Measurements from ENCODE around the gene DUSP1.
A peak's percentile ranks its signal among the peaks of the same experiment; 100 is the strongest.
"Not testable (repeated sequence)": the region's sequence is repeated elsewhere in the genome, so short reads cannot be mapped to it uniquely, and the experiment has no call there.

DUSP1 gene

GRCh38 chr5:172770675-172771438 lies at the start of gene DUSP1:
DUSP1 (minus strand) TSS chr5:172771195; CDS start chr5:172770952, 243 bp downstream.
- DNase-seq (ENCODE audit: low read depth in 2 of 2): peak; percentile 97 to 98

DNA sequence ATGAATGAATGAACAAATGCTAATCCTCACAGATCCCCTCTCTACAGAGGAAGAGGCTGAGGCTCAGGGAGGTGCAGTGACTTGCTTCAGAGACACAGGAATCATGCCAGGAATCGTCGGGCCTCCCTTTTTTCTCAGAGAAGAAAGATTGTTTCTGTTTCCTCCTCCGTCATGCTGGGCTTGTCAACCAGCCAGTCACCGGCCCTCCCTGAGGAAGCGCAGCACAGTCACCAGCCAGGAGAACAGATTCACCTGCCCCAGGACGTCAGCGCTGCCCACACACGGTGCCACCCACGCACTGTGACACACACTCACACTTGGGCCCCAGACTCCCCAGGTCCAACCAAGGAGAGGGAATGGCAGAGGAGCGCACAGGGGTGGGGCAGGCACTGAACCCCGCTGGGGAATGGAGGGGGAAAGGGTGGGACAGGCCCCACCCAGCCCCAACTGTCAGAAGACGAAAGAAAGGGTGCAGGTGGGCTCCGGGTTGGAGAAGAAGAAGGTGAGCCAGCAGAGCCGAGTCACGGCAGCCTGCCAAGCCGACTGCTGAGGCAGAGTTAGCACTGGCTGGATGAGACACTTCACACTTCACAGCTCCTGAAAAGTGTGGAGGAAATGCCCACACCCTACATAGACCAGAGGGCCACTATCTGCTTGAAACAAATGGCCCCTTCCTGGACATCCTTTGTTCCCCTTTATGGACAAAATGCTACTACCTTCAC lies 49.2 kb upstream of the DUSP1 start:
- DNase-seq (ENCODE audit: low read depth in 2 of 2): peak; percentile 25 to 48

- no peak for DNase-seq (ENCODE audit: low read depth in 2 of 2)
Observed at GRCh38 chr5:172819569-172819968, 48.6 kb upstream of the DUSP1 start.

GRCh38 chr5:172818081-172818480 lies 47.1 kb upstream of the DUSP1 start:
- no peak for DNase-seq (ENCODE audit: low read depth in 2 of 2)

DNA sequence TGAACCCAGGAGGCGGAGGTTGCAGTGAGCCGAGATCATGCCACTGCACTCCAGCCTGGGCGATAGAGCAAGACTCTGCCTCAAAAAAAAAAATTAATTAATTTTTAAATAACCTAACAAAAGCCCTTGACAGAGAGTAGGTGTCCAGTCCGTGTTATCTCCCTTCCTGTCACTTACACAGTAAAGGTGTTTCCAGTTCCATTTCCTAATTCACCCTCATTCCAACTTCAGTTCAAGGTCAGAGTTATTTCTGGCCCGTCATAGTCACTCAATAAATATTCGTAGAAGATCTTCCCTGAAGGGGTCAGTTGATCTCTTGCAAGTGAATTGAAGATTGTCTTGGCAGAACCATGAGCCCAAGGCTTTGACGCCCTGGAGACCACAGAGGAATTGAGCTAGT lies 46.7 kb upstream of the DUSP1 start:
- DNase-seq (ENCODE audit: low read depth in 2 of 2): no peak

DNA sequence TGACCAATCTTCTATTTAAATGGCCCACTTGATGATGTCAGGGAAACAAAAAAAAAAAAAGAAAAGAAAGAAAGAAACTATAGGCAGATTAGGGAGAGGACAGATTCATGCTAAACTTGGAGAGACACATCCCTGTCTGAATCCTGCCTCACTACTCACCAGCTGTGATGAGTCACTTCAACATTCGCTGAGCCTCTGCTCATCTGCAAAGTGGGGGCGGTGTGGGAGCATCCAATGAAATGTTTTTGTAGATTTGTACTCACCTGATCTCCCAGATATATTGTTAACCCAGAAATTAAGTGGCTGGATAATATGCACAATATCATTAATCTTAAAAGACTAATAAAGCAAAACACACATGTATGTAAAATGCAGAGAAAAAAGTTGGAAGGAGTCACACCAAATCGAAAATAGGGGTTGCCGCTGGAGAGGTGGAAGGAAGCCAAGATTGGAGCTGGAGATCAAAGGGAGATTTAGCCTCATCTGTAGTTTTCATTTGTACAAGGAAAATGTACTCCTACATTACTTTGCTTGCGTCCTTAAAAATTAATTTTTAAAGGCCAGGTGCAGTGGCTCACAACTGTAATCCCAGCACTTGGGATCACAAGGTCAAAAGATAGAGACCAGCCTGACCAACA lies 46.0 kb upstream of the DUSP1 start:
- no peak for DNase-seq (ENCODE audit: low read depth in 2 of 2)

DNA sequence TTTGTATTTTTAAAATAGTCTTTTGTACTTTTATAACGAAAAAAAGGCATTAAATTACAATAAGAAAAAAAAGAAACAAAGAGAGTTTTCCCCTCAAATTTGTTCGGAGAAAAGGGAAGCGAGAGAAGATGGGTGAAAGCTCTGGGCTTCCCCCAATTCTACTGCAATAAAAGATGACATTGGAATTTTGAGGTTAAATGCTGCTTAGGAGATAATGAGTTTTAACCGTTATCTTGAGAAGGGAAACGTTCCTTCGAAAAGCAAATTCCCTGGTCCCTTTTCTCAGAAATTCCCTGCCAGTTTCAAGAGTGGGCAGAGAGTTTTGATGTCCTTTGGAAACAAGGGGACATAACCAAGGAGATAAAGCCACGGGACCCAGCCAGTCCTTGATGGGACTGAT lies 44.6 kb upstream of the DUSP1 start:
- no peak for DNase-seq (ENCODE audit: low read depth in 2 of 2)

DNA sequence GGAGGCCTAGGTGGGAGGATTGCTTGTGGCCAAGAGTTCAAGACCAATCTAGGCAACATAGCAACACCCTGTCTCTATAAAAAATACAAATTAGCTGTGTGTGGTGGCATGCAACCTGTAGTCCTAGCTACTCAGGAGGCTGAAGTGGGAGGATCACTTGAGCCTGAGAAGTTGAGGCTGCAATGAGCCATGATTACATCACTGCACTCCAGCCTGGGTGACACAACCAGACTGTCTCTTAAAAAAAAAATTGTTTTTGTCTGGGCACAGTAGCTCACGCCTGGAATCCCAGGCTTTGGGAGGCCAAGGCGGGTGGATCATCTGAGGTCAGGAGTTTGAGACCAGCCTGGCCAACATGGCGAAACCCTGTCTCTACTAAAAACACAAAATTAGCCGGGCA lies 40.0 kb upstream of the DUSP1 start:
- DNase-seq (ENCODE audit: low read depth in 2 of 2): not testable (repeated sequence)

- DNase-seq (ENCODE audit: low read depth in 2 of 2): no peak
Observed at GRCh38 chr5:172809774-172810173, 38.8 kb upstream of the DUSP1 start.

DNA sequence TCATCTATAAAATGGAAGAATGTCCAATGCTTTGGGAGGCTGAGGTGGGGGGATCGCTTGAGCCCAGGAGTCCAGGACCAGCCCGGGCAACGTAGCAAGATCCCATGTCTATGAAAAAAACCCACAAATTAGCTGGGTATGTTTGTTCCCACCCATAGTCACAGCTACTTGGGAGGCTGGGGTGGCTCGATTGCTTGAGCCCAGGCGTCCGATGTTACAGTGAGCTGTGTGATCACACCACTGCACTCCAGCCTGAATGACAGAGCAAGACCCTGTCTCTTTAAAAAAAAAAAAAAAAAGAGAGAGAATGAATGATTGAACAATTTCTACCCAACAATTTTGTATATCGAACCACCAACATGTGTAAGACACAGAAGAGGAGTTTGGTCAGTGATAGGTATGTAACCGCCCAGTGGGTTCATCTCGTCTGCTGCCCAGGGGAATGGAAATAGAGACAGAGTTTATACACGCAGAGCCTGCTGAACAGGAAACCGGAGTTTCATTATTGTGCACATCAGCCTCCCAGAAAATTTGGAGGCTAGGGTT lies 36.8 kb upstream of the DUSP1 start:
- DNase-seq (ENCODE audit: low read depth in 2 of 2): no peak

GRCh38 chr5:172806897-172807672 lies 36.1 kb upstream of the DUSP1 start:
- DNase-seq (ENCODE audit: low read depth in 2 of 2): peak; percentile 79 to 82

- DNase-seq (ENCODE audit: low read depth in 2 of 2): no peak
Observed at GRCh38 chr5:172805736-172806255, 34.8 kb upstream of the DUSP1 start.

DNA sequence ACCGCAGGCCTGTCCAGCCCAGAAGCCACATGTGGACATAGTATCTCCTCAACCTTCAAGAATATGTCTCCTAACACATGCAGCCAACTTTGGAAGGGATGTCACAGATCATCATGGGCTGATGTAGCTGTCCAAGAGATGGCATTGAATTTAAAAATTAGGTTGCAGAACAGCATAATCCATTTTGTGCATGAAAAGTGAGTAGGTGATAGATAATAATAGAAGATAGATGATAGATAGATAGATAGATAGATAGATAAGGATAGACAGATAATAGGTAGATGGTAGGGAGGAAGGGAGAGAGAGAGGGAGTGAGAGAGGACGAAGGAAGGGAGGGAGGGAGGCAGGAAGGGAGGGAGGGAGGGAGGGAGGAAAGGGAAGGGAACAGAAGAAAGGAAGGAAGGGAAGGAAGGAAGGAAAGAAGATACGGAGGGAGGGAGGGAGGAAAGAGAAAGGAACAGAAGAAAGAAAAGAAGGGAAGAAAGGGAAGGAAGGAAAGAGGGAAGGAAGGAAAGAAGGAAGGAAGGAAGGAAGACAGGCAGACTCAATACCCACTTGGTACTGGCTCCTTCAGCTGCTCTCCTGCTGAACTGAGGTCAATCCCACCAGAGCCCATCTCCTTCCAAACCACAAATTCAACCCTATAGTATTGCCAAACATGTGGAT lies 34.2 kb upstream of the DUSP1 start:
- no peak for DNase-seq (ENCODE audit: low read depth in 2 of 2)

DNA sequence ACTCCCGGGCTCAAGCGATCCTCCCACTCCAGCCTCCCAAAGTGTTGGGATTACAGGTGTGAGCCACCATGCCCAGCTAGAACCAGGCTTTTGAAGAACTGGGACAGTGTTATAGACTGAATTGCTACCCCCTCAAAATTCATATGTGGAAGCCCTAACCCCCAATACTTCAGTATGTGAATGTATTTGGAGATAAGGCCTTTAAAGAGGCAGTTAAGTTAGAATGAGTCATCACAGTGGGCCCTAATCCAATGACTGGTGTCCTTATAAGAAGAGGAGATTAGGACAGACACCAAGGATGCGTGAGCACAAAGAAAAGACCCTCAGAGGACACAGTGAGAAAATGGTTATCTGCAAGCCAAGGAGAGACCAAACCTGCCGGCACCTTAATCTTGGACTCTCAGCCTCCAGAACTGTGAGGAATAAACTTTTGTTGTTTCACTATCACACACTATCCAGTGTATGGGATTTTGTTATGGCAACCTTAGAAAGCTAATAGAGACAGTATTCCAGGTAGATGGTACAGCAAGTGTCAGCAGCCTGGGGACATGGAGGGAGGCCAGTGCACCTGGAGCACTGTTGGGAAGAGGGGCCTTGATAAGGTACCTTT lies 31.7 kb upstream of the DUSP1 start:
- DNase-seq (ENCODE audit: low read depth in 2 of 2): no peak

DNA sequence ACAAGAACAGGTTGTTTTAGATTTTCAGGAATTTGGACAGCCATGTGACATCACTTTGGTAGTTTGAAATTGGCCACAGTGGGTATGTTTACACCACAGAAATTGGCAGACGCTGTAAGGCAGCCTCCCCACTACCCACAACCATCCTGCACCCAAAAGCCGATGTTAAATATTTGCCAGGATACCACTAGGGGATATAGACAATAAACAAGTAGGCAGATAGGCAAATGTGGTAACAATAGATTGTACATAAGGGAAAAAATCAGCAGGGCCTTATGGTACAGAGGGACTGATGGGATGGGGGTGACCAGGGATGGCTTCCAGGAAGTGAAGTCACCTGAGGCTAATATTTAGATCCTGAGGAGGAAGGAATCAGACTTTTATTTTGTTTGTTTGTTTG lies 31.1 kb upstream of the DUSP1 start:
- DNase-seq (ENCODE audit: low read depth in 2 of 2): no peak

DNA sequence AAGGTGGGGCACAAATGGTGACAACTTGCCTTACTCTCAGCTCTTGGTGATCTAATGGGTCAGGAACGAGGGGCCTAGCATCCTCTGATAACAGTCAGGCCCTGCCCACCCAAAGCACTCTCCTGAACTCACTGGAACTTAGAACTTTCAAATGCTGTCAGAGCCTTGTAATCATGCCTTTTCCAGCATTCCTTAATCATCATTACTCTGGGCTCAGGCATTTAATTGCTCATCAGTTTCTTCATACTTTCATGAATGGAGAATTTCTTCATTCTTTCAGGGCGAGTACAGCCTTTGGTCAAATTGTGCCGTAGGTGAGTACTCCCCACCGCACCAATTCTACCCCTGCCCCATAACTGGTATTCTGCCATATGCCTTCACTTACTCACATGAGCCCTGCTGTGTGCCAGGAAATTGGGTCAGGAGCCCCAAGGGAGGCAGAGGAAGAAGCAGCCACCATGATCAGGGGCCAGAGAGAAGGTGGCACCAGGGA lies 30.2 kb upstream of the DUSP1 start:
- DNase-seq (ENCODE audit: low read depth in 2 of 2): no peak

- DNase-seq (ENCODE audit: low read depth in 2 of 2): no peak
Observed at GRCh38 chr5:172800088-172800551, 29.1 kb upstream of the DUSP1 start.

GRCh38 chr5:172799416-172799815 lies 28.4 kb upstream of the DUSP1 start:
- DNase-seq (ENCODE audit: low read depth in 2 of 2): no peak

DNA sequence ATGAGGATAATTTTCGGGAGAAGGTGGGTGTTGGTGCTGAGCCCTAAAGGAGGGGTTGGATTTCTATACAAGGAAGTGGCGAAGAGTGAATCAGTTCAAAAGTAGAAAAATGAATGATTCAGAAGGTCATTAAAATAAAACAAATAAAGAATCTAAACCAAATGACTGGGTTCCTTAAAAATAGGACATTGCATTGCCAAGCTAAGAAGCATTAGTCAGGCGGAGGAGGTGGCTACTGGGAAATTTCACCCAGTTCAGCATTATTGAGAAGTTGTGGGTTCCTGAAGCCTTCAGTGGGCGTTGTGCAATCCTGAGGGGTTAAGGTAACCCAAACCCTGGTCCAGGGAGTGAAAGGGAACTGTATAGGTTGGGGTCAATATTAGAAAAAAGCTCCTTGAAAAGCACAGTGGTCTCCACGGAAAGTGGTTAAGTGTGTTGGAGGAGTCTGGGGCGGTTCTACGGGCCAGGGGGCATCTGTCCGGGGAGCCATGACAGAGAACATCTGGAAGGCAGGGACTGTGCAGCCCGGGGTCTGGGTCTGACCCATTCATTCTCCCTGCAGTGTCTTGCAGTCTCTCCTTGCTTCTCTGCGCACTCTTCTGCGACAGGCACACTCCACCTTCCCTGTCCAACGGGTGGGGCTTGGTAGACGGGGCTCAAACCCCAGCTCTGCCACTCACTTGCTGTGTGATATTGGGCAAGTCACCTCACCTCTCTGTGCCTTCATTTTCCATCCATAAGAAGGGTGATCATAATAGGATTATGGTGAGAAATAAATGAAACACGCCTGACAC lies 27.6 kb upstream of the DUSP1 start:
- DNase-seq (ENCODE audit: low read depth in 2 of 2): no peak
